Stimulated activated CD4-positive, alpha-beta T cell treated with anti-CD3 and anti-CD28 coated beads, TNF-alpha, amount 100 ng/mL, for 4 hours (primary cell): ENCODE results near the gene DTX4.

Experiments
- DNase-seq, 3 experiments: peaks; one replicate each; pipeline ENCODE4 v3.0.0-alpha.2; 2020; ENCODE audit warnings: low read depth in 3 of 3

DTX4 gene

GRCh38 chr11:59219836-59220235, 47.9 kb downstream of the DTX4 start:
- DNase-seq, result no peak

- no peak for DNase-seq
These were observed 49.5 kb downstream of the DTX4 start for GRCh38 chr11:59221441-59221840.

DNA sequence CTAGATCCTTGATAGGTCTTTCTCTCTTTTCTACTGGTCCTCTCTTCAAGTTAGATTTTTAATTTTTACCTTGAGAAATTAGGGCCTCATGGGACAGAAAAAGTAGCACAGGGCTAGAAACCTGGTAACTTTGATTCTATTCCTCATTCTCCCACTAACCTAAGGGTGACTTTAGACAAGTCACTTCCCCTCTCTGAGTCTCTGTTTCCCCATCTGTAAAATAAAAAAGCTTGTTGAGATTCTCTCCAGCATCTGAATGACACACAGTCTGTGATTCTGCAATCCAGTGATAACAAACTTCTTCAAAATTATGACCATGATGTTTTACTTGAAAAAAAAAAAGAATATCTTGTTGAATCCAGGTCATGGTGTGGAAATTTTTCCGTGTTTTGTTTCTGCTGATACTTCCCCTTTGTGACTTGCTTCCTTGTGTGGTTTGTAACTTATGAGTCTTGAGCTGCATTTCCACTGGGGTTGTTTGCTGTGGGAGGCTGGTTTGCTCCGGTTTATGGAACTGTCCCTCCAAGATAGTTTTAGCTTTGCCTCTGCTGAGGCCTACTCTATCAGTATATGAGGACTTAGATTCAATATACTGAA, 50.6 kb downstream of the DTX4 start:
- DNase-seq, result no peak

DNA sequence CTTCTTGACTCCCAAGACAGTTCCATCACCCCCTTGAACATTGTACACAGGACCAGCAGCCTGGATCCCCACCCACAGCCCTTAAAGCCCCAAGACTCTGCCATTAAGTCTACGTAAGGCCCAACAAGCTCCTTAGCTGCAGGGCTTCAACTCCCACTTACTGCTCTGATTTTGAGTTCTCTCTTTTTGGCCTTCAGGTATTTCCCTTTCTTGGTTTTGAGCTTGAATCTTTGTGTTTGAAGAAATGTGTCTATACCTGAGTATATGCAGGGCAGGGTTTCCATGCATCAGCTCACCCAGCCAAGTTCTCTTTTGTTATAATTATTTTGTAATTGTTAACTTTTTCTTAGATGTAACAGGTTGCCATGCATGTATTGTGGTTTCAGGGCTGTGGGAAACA, 51.2 kb downstream of the DTX4 start:
- DNase-seq, result no peak

DNA sequence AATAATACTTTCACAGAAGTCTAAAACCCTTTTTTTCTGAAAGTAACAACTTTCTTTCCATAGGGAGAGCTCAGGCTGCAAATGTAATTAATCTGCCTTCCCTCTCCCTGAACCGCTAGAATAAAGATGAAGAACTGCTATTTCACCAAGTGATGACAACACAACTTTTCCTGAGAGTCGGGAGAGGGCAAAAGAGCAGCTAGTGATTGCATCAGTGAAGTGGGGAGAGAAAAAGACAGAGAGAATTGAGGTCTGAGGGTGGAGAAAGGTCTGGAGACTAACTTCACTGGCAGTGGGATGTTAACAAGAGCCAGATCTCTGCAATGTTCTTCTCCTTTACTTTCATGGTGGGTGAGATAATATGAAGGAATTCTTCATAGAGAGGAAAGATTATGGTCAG, 51.7 kb downstream of the DTX4 start:
- DNase-seq, result no peak

GRCh38 chr11:59224351-59224928, 52.5 kb downstream of the DTX4 start:
- DNase-seq, result no peak

- DNase-seq, result no peak
These were observed 53.1 kb downstream of the DTX4 start for GRCh38 chr11:59225017-59225416.

DNA sequence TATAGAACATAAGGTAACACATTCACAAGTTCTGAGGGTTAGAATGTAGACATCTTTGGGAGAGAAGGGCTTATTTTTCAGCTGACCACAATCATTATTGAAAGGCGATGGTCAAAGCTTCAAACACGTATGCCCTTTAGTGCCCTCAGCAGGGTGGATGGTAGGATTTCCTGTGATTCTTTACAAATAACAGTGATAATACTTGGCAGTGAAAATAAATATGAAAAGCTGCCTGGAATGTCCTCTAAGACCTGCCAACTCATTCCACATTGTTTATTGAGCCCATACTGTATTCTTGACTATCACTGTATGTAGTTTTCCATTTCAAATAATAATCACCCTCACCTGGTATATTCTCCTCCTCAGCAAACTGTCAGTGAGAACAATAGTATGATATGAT, 54.5 kb downstream of the DTX4 start:
- no peak for DNase-seq

GRCh38 chr11:59240322-59240721, 68.4 kb downstream of the DTX4 start:
- DNase-seq, result no peak

GRCh38 chr11:59243633-59244032, 71.7 kb downstream of the DTX4 start:
- DNase-seq, result no peak

DNA sequence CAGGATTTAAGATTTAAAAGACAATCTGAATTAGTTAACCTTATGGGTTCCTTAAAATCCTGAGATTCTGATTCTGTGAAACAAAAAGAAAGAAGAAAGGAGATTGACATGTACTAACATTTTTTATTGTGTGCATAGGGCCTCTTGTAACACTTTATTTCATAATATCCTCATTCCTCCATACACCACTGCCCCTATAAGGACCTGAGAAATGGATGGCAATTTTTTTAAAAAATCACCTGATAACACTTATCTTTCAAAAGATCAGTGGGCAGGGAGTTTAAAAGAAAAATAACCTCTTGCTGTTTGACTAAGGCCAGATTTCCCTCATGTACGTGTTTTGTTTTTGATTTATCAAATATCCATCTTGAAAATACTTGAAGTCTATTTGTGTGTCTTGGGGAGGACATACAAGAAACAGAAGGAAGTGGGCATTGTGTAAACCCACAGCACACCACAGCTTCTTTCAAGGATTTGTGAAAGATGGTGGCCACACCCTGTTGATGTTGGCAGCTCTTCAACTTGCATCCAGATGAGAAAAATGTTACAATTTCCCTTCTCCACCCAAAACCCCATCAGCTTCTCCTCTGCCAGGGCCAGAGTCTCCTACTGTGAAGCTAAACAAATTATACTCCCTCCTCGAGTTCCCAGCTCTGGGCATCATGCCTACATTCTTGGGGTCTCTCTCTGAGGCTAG, 75.7 kb downstream of the DTX4 start:
- DNase-seq, result no peak

DNA sequence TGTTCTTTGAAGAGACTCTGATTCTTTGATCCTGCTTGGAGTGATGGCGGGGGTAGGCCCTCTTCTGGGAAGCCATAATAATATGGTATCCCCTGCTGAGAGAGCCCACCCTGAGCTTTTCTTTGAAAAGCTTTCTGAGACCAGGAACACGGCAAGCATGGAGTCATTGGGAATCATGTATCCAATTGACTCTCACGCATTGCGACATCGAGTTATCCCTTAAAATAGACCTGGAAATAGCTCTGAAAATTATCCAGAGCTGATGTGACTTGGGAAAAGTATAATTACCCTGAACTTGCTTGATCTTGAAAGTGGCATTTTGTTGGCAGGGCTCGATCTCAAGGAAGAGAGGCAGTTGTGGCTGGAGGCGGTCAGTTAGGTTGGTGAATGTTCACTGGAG, 77.6 kb downstream of the DTX4 start:
- DNase-seq, result no peak

DNA sequence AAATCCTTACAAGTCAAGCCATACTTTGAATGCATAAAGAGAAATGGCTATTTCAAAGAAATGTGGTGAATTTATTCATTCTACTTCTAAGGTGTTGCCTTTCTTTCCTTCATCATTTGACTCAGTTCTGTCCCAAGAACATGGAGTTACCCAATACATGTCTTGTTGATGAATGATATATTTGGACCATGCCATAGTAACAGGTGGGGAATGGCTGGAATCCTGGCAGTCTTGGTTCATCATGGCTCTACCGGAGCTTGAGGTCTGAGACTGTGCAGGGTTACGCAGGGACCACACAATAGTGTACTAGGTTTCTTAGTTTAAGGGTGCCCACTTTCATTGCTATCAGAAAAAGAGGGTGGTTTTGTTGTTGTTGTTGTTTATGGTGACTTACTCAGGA, 81.1 kb downstream of the DTX4 start:
- DNase-seq, result no peak

DNA sequence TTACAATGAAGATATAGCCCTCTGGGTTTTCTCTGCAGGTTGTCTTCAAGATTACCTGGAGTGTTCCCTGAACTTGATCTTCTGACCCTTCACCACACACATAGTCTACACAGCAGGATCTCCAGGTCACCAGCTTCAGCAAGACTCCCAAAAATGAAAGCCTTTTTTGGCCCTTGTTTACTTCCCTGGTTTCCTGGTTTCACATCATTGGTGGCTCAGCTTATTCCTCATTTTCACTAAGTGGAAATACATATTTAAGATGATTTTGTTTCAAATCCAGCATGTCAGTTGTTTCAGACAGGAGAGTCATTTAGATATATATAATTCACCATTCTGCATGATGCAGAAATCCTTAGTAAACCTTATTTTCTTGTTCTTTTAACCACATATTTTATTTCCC, 82.4 kb downstream of the DTX4 start:
- no peak for DNase-seq

- DNase-seq, result no peak
These were observed 83.3 kb downstream of the DTX4 start for GRCh38 chr11:59255281-59255680.
